HG03045 (cell line): ENCODE data around the gene SKI.

ENCODE experiments used
- ATAC-seq: cut with Tn5 transposase; IDR thresholded peaks from one replicate; pipeline ENCODE4 v1.9.1; 2021; ENCODE audit warnings: mild to moderate bottlenecking, moderate library complexity; ENCODE audit not compliant: unreplicated experiment

SKI gene

GRCh38 chr1:2228157-2228594, at the start of gene SKI:
TSS of gene SKI (plus strand) at chr1:2228319. CDS start at chr1:2228767, 448 bp downstream.
- ATAC-seq, result no peak

DNA sequence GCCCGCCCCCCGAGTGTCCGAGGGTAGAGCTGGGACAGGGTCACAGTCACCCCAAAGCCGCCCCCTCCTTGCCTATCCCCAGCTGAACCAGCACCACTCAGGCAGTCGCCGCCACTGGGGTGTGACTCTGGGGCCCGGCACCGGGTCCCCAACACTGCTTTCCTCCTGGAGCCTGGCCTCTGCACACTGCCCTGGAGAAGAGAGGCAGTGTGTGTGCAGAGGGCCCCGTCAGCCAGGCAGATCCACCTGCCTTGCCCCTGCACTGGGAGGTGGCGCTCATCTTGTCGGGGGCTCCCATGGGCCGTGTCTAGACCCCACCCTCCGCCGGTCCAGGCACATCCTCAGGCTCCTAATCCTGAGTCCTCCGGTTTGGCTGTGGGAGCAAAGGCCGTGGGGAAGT, 49.2 kb upstream of the SKI start:
- ATAC-seq, result no peak

- no peak for ATAC-seq
Observed at GRCh38 chr1:2179283-2180013, 48.7 kb upstream of the SKI start.

- ATAC-seq, result no peak
Observed at GRCh38 chr1:2180297-2181245, 47.5 kb upstream of the SKI start.

GRCh38 chr1:2181271-2181670, 46.8 kb upstream of the SKI start:
- no peak for ATAC-seq

DNA sequence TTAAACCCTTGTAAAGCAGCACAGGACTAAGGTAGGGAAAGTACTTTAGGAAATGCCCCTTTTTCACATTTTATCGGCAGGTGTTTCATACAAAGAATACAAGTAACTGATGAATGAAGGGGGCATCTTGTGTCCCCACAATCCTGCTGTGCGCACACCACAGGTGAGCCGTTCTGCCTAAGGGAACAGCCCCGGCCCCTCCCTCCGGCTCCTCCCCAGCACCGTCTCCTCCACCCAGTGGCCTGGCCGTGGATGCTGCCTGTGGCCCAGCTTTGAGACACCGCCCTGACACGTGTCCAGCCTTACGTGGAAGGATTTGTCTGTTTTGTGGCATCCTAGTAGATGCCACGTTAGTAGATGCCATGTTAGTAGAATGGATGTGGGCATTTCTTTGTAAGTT, 46.4 kb upstream of the SKI start:
- ATAC-seq, result no peak

DNA sequence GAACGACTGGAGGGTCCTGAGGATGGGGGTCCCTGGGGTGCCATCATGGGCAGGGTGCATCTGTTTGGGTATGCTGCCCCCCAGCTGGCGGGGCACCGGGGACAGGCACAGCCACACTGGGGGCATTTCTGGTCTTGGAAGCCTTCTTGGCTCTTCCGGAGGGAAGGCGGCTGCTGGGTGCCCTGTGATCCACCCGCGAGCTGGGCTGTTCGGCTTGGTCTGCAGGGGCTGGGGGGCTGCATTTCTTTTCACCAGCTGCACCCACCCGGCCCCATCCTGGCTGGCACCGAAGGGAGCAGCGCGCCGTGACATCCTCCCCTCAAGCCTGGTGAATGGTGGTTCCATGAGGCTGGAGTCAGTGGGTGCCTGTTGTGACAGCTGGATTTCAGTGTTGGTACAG, 45.7 kb upstream of the SKI start:
- no peak for ATAC-seq

- ATAC-seq, result no peak
Observed at GRCh38 chr1:2183937-2184334, 44.2 kb upstream of the SKI start.

DNA sequence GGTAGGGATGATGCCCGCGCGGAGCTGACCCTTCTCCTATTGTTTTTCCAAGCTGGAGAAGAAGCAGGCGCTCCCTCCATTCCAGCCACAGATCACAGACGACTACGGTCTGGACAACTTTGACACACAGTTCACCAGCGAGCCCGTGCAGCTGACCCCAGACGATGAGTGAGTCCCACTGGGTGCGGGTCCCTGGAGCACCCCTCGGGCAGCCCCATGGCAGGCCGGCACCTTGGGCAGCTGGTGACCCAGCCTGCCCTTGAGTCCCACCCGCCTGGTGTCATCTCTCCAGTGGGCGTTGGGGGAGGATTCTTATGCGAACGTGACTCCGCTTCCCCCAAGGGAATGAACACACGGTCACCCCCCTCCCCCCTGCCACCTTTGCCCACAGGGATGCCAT, 43.6 kb upstream of the SKI start:
- ATAC-seq, result no peak

GRCh38 chr1:2184934-2185333, 43.2 kb upstream of the SKI start:
- ATAC-seq, result no peak

GRCh38 chr1:2185880-2186855, 42.0 kb upstream of the SKI start:
- ATAC-seq, result no peak

DNA sequence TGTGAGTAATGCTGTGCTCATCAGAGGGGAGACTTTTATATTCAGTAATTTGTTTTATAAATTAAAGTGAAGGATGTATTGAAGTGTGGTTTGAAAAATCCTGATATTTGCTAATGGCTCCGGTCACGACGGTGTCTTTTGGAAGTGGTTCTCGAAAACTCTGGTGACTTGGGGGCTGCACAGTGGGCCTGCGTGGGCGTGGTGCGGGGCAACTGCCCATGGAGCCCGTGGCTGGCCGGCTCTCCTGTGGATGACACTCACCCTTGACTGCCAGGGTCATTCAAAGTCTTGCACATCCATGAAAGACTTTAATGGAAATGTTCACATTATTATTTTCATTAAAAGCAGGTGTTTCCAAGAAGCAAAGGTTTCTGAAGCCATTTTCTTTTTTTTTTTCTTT, 41.2 kb upstream of the SKI start:
- no peak for ATAC-seq

GRCh38 chr1:2187619-2188018, 40.5 kb upstream of the SKI start:
- ATAC-seq, result no peak

GRCh38 chr1:2188336-2188735, 39.8 kb upstream of the SKI start:
- ATAC-seq, result no peak

DNA sequence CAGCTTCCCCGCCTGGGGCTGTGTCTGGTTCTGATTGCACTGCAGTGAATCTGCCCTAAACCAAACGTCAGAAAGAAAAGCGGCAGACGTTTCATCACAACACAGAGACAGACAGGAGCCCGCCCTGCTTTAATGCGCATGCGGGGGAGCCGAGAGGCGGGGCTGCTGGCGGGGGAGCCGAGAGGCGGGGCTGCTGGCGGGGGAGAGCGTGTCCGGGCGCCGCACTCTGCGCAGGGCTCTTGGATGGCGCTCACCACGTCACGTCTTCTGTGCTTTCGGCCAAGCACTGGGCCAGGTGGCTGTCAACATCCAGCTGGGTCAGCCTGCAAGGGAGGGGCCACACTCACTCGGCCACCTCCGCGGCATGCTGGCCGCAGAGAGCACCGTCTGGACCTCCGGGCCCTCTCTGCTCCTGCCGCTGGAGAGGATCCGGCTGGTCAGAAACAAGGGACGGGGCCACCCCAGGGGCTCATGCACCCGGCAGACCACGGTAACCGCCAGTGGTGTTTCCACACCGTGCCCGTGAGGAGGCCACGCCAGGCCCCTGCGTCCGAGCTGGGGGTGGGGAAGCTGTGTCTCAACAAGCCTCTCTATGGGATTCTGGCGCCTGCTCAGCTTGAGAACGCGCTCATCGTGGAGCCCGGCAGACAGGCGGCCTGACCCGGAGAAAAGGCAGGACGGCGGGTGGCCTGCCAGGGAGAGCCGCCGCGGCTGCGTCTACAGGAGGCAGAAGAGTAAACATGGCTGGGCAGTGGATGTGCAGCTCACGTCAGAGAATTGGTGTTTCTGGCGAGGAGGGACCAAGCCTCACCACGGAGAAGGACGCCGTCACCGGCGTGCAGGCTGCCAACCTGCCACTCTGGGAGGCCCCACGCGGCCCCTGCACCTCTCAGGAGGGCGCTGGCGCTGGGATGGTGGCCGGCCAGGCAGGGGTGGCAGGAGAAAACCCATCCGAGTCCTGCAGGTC, 38.4 kb upstream of the SKI start:
- no peak for ATAC-seq

GRCh38 chr1:2190491-2190976, 37.6 kb upstream of the SKI start:
- no peak for ATAC-seq

- ATAC-seq, result no peak
Observed at GRCh38 chr1:2192031-2192995, 35.8 kb upstream of the SKI start.

DNA sequence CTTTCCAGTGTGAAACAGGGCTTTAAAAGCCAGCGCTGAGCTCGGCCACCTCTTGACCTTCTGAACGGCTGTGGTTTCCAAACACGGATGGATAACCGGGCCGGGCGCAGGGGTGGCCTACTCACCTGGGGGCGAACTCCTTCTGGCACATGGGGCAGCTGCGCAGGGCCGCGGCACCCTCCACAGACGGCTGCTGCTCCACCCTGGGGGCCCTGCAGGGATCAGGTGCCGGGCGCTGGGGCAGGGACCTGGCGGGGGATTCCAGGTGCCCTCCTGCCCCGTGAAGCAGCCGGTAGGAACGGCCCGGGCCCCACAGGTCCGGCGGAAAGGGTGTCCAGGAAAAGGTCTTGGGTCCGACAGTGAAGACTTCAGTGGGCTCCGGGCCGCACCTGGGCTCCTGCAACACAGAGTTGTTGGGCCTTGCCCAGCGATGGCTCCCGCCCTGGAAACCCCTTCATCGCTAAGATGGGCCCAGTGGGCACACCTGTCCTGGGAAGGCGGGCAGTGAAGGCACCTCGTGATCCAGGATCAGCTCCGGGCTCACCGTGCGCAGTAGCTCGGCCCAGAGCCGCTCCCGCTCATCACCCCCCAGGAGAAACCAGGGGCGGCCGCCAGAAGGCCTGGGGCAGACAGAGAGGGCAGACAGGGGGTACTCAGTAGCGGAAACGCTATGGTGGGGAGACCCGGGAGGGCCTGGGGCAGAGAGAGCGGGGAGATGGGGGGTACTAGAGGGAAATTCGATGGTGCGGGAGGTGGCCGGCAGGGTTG, 34.4 kb upstream of the SKI start:
- ATAC-seq, result no peak
